Ovary (tissue), 9 donors: ENCODE data around the gene GALC. TPM values are rescaled to one million over a fixed set of nuclear protein-coding genes. Genes with fewer than 3 reads are reported as not detected.

Source experiments
- DNase-seq, 5 donors: peaks; one replicate each; pipeline ENCODE4 v3.0.0-alpha.2; 2019 to 2020
- H3K27ac ChIP-seq, 2 donors: fragments of 200-600 bp; one replicate each; pipeline versions ENCODE4 v1.5.1 to v1.8.0; 2019 to 2022
- H3K27me3 ChIP-seq: fragments of 200-600 bp; one replicate; pipeline ENCODE4 v1.8.0; 2022
- H3K36me3 ChIP-seq: fragments of 200-600 bp; sonication (generic); one replicate; pipeline ENCODE4 v1.5.1; 2019
- H3K4me1 ChIP-seq: one replicate; pipeline ENCODE4 v1.8.1; 2013; ENCODE audit warnings: mild to moderate bottlenecking, moderate library complexity; ENCODE audit not compliant: insufficient read depth
- H3K4me3 ChIP-seq: fragments of 200-600 bp; sonication (generic); one replicate; pipeline ENCODE4 v1.5.1; 2017
- H3K9me3 ChIP-seq, 2 donors: fragments of 200-600 bp in 1 of 2; sonication (generic) in 1 of 2; one replicate each; pipeline versions ENCODE4 v1.5.1 to v1.8.1; 2013 to 2019; ENCODE audit warnings: mild to moderate bottlenecking in 1 of 2, moderate library complexity in 1 of 2
- CTCF ChIP-seq, 3 donors: fragments of 450-650 bp in 2 of 3; fragments of 200-600 bp in 1 of 3; IDR thresholded peaks; one replicate each; pipeline versions ENCODE4 v1.5.1 to v1.8.0; 2016 to 2022; ENCODE audit warnings: antibody characterized with exemption in 3 of 3, mild to moderate bottlenecking in 1 of 3
- EP300 ChIP-seq: sonication (generic); formaldehyde crosslinking; IDR thresholded peaks from one replicate; pipeline ENCODE4 v1.6.1; 2017; ENCODE audit warnings: antibody characterized with exemption
- POLR2A ChIP-seq: fragments of 450-650 bp; IDR thresholded peaks from one replicate; pipeline ENCODE4 v1.6.1; 2017; ENCODE audit warnings: antibody characterized with exemption, mild to moderate bottlenecking, moderate library complexity
- WGBS, 3 donors: extraction: QIAGEN DNeasy Blood & Tissue Kit in 1 of 3; methylation state at CpG; one replicate each; pipeline versions ENCODE4 v1.1.5 to v1.1.7; 2013 to 2017; 5-methylcytosine and 5-hydroxymethylcytosine counted together
- intact Hi-C, 4 donors: fragments of 100-400 bp; cut with DNase I; formaldehyde crosslinking; loops; one replicate each; pipeline versions ENCODE4 v1.11.0 to v1.15.1; 2022 to 2023
- polyA plus RNA-seq, 2 donors: library from polyadenylated mRNA; stranded (reverse); fragments of 200-250 nt in 1 of 2; fragments of 350-450 nt in 1 of 2; fragmentation: Illumina TruSeq in 1 of 2; extraction: RNeasy Lipid Tissue Mini Kit (QIAGEN cat#74804) in 1 of 2; gene quantifications; one replicate each; pipeline ENCODE4 v1.2.3, GENCODE V29; 2013 to 2014
- total RNA-seq, 7 donors: library from RNA; depleted of rRNA in 2 of 7; stranded (reverse); fragments of >200 nt in 2 of 7; fragmentation: NEBNext Ultra II Directional in 3 of 7; extraction: Animal tissue kit (Norgen Biotek cat#: 25700) in 3 of 7; gene quantifications; one replicate each; pipeline versions ENCODE4 v1.1.0 to v1.2.4, GENCODE V29; 2016 to 2023
- donor health status: DM: no; HTN: no; CAD: no; lungs with moderate emphysema.
- donor health status: DM: no; HTN: no; CAD: no.
- donor health status: Bipolar disorder and iron deficiency.
- donor health status: DM: yes; HTN: yes; CAD: no.
- donor health status: DM: no; HTN: no; CAD: no.
- donor health status: DM: yes; HTN: yes; CAD: no.

The GALC gene
- total and polyA plus RNA-seq, 9 donors: 12.4 to 63.4 (median 22.7) TPM

- Histone ChIP-seq H3K36me3 (no peaks in the 10 kb centered on the region), H3K4me1 (no peaks in the 10 kb centered on the region), H3K9me3 (no peaks in the 10 kb centered on the region), H3K4me3 (no peak overlapping the region), H3K27me3 (no peaks in the 10 kb centered on the region), H3K27ac (no peak overlapping the region)
- intact Hi-C loops: no loop called here
- DNase-seq: no peak
- TF ChIP-seq EP300: no peak
- TF ChIP-seq CTCF (IDR thresholded peaks at IDR 0.05): no peak
- no peak for TF ChIP-seq POLR2A
- 82 to 84% (median 83%) methylated on average over 2 of the region's 2 CpGs for WGBS, 3 donors
These were observed 43.4 kb upstream of the GALC start for GRCh38 chr14:88036422-88036821.

- no peak overlapping the region for H3K27ac ChIP-seq
- H3K27me3 ChIP-seq: no peaks in the 10 kb centered on the region
- H3K36me3 ChIP-seq: no peaks in the 10 kb centered on the region
- no peak for TF ChIP-seq EP300
- TF ChIP-seq POLR2A: no peak
- TF ChIP-seq CTCF (IDR thresholded peaks at IDR 0.05): no peak
- intact Hi-C loops: no loop called here
- DNase-seq: no peak
- no peaks in the 10 kb centered on the region for H3K4me1 ChIP-seq
- WGBS, 3 donors: 30 to 38% (median 31%) methylated on average over 2 of the region's 2 CpGs
- no peak overlapping the region for H3K4me3 ChIP-seq
- no peaks in the 10 kb centered on the region for H3K9me3 ChIP-seq
These were observed 41.1 kb upstream of the GALC start for GRCh38 chr14:88034076-88034475.

- TF ChIP-seq CTCF (IDR thresholded peaks at IDR 0.05): no peak
- TF ChIP-seq EP300: no peak
- TF ChIP-seq POLR2A: no peak
- no peaks in the 10 kb centered on the region for H3K4me1 ChIP-seq
- no peaks in the 10 kb centered on the region for H3K36me3 ChIP-seq
- no peak for DNase-seq
- 94 to 97% (median 94%) methylated on average over 1 of the region's 1 CpG for WGBS, 3 donors
- no peak overlapping the region for H3K4me3 ChIP-seq
- H3K9me3 ChIP-seq: no peaks in the 10 kb centered on the region
- H3K27me3 ChIP-seq: no peaks in the 10 kb centered on the region
- no peak overlapping the region for H3K27ac ChIP-seq
- intact Hi-C loops: no loop called here
These were observed 39.4 kb upstream of the GALC start for GRCh38 chr14:88032373-88032772.

- no peak for TF ChIP-seq POLR2A
- TF ChIP-seq EP300: no peak
- TF ChIP-seq CTCF (IDR thresholded peaks at IDR 0.05): no peak
- H3K4me1 ChIP-seq: no peaks in the 10 kb centered on the region
- H3K4me3 ChIP-seq: no peak overlapping the region
- H3K36me3 ChIP-seq: no peaks in the 10 kb centered on the region
- no peak for DNase-seq
- H3K9me3 ChIP-seq: no peaks in the 10 kb centered on the region
- WGBS, 3 donors: 59 to 72% (median 72%) methylated on average over 1 of the region's 1 CpG
- H3K27me3 ChIP-seq: no peaks in the 10 kb centered on the region
- H3K27ac ChIP-seq: no peak overlapping the region
- intact Hi-C loops: no loop called here
These were observed 37.9 kb upstream of the GALC start for GRCh38 chr14:88030892-88031291.

- Histone ChIP-seq H3K36me3 (no peaks in the 10 kb centered on the region), H3K27me3 (no peaks in the 10 kb centered on the region), H3K4me1 (no peaks in the 10 kb centered on the region), H3K27ac (no peak overlapping the region), H3K4me3 (no peak overlapping the region), H3K9me3 (no peaks in the 10 kb centered on the region)
- intact Hi-C loops: no loop called here
- 32 to 70% (median 45%) methylated on average over 1 of the region's 1 CpG for WGBS, 3 donors
- DNase-seq: no peak
- TF ChIP-seq CTCF (IDR thresholded peaks at IDR 0.05) (no peak), EP300 (no peak), POLR2A (no peak)
These were observed 37.1 kb upstream of the GALC start for GRCh38 chr14:88030079-88030478.
